LHCN-M2 (cell line): Measurements from ENCODE around the gene COASY. TPM values are rescaled to one million over a fixed set of nuclear protein-coding genes. Genes with fewer than 3 reads are reported as not detected.

Experiments
- DNase-seq: peaks from one replicate; pipeline ENCODE4 v3.0.0-alpha.2; 2012; ENCODE audit warnings: low read depth
- total RNA-seq: library from RNA; depleted of rRNA; stranded (reverse); fragments of >200 nt; gene quantifications from 2 replicates; pipeline ENCODE4 v1.2.3, GENCODE V29; 2014; rRNA removed

The COASY gene
- total RNA-seq, 1 experiment from 2014 or later = 31.7 TPM

DNA sequence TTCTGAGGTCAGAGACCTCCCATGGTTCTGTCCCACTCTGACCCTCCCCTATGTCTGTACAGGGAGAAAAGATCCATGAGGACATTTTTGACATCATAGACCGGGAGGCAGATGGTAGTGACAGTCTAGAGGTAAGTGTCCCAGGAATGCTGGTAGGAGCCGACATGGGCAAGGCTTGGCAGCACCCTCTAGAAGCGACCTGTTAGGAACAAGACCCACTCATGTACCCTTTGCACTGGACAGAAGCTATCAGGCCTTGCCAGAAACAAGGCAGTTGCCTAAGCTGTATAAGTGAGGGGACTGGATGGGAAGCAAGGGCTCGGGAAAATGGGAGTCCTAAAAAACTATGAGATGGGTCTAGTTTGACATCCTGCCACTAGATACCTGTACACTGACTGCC is 50.1 kb downstream of the COASY start:
- no peak for DNase-seq

DNA sequence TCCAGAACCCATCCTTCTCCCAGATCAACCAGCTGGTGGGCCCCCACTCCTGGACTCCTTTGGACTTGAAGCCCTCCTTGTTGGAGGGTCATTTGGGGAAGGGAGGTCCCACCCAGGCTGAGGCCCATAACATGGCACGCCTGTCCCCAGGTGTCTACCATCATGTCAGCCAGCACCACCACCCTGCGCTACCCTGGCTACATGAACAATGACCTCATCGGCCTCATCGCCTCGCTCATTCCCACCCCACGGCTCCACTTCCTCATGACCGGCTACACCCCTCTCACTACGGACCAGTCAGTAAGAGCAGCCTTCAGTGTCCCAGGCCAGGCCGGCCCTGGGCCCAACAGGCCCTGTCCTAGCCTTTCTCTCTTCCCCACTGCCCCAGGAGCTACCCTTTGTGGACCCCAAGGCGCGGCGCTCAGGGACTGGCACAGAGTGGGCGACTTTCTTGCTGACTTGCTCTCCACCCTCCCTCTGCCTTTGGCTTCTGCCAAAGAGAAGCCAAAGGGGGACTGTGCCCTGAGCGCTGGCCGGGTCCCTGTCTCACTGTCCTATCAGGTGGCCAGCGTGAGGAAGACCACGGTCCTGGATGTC is 51.8 kb downstream of the COASY start:
- DNase-seq = no peak

Other genes starting within 250 kb of the COASY start
- gene STAT3, start 173.7 kb upstream of the COASY start, total RNA-seq = 52.9 and 60.3 TPM in 2 replicates
- 308 and 325 TPM in 2 replicates for gene CAVIN1, start 138.9 kb upstream of the COASY start, total RNA-seq
- gene ATP6V0A1, start 103.3 kb upstream of the COASY start, total RNA-seq = 38.2 and 43.8 TPM in 2 replicates
- 94.8 and 97.0 TPM in 2 replicates for gene NAGLU, start 25.9 kb upstream of the COASY start, total RNA-seq
- 0.26 and 0.34 TPM in 2 replicates for gene HSD17B1, start 9.2 kb upstream of the COASY start, total RNA-seq
- gene MLX, start 5.0 kb downstream of the COASY start, total RNA-seq = 43.5 and 50.9 TPM in 2 replicates
- 23.2 and 32.4 TPM in 2 replicates for gene PSMC3IP, start 15.6 kb downstream of the COASY start, total RNA-seq
- gene RETREG3, start 47.2 kb downstream of the COASY start, total RNA-seq = 33.2 and 35.5 TPM in 2 replicates
- 144 and 154 TPM in 2 replicates for gene TUBG1, start 47.5 kb downstream of the COASY start, total RNA-seq
- 30.7 and 35.4 TPM in 2 replicates for gene TUBG2, start 97.1 kb downstream of the COASY start, total RNA-seq
- gene PLEKHH3, start 114.8 kb downstream of the COASY start, total RNA-seq = 18.7 and 20.4 TPM in 2 replicates
- 0.58 and 1.0 TPM in 2 replicates for gene CCR10, start 119.7 kb downstream of the COASY start, total RNA-seq
- gene CNTNAP1, start 120.4 kb downstream of the COASY start, total RNA-seq = 7.1 and 9.0 TPM in 2 replicates
- 13.3 and 16.2 TPM in 2 replicates for gene EZH1, start 182.9 kb downstream of the COASY start, total RNA-seq
- gene RAMP2, start 199.1 kb downstream of the COASY start, total RNA-seq = 0.26 and 0.92 TPM in 2 replicates
- gene VPS25, start 211.3 kb downstream of the COASY start, total RNA-seq = 67.5 and 71.0 TPM in 2 replicates
- not detected in 2 replicates for gene WNK4, start 218.5 kb downstream of the COASY start, total RNA-seq
- gene COA3, start 236.6 kb downstream of the COASY start, total RNA-seq = 77.6 and 84.1 TPM in 2 replicates
- 0.13 TPM in 1 of 2 replicates, not detected in the other for gene CNTD1, start 236.7 kb downstream of the COASY start, total RNA-seq